IMR-90 (cell line): Measurements from ENCODE around the gene GPC6. TPM values are rescaled to one million over a fixed set of nuclear protein-coding genes. Genes with fewer than 3 reads are reported as not detected.

Experiments
- ATAC-seq: fragments of 200-7000 bp; cut with Tn5 transposase; 2 replicates; pipeline ENCODE4 v1.9.1; 2020; ENCODE audit warnings: low read depth, mild to moderate bottlenecking, moderate library complexity
- BruUV-seq: library from RNA; stranded (reverse); fragments of 400-500 nt; replicated peaks from 2 replicates; lab custom pipeline; 2021; lab: Mats Ljungman, UMichigan
- CTCF ChIA-PET: fragments of 300-600 bp; formaldehyde crosslinking; extraction: SDS; loops from one replicate; lab custom pipeline; 2021; ENCODE audit warnings: antibody characterized with exemption; lab: Yijun Ruan, JAX
- POLR2A ChIA-PET: fragments of 300-600 bp; sonication (Branson Sonifier 250); formaldehyde crosslinking; loops from one replicate; lab custom pipeline; 2022; ENCODE audit warnings: antibody characterized with exemption; ENCODE audit not compliant: unreplicated experiment; lab: Charles Lee
- DNase-seq: peaks from one replicate; pipeline ENCODE4 v3.0.0; 2013
- H2AFZ ChIP-seq: replicated peaks from 2 replicates; pipeline ENCODE3; 2013; ENCODE audit warnings: low read length, mild to moderate bottlenecking; ENCODE audit not compliant: poor library complexity
- H2AK5ac ChIP-seq: 2 replicates; pipeline ENCODE4 v1.6.1; 2013; ENCODE audit warnings: low read depth, low read length, inconsistent platforms
- H2AK9ac ChIP-seq: replicated peaks from 2 replicates; pipeline ENCODE3; 2013; ENCODE audit warnings: mild to moderate bottlenecking, low read depth, low read length, moderate library complexity; ENCODE audit not compliant: poor library complexity
- H2BK120ac ChIP-seq: 2 replicates; pipeline ENCODE4 v1.6.1; 2013; ENCODE audit warnings: low read depth, low read length, inconsistent platforms
- H2BK15ac ChIP-seq: 3 replicates; pipeline ENCODE4 v1.6.1; 2013; ENCODE audit warnings: low read depth, low read length, inconsistent platforms
- H2BK20ac ChIP-seq: 2 replicates; pipeline ENCODE4 v1.6.1; 2013; ENCODE audit warnings: low read depth, mild to moderate bottlenecking, inconsistent platforms, low read length, moderate library complexity
- H2BK5ac ChIP-seq: 2 replicates; pipeline ENCODE4 v1.6.1; 2013; ENCODE audit warnings: mild to moderate bottlenecking, low read depth, low read length, inconsistent platforms; ENCODE audit not compliant: poor library complexity, severe bottlenecking
- H3K14ac ChIP-seq: replicated peaks from 2 replicates; pipeline ENCODE4 v1.6.1; 2013; ENCODE audit warnings: low read depth, low read length, inconsistent platforms
- H3K18ac ChIP-seq: 2 replicates; pipeline ENCODE4 v1.6.1; 2013; ENCODE audit warnings: low read depth, low read length, control low read depth
- H3K23ac ChIP-seq: 2 replicates; pipeline ENCODE4 v1.6.1; 2013; ENCODE audit warnings: low read depth, low read length, inconsistent platforms
- H3K27ac ChIP-seq: 2 replicates; pipeline ENCODE4 v1.5.1; 2013; ENCODE audit warnings: mild to moderate bottlenecking, control low read depth, low read length; ENCODE audit not compliant: insufficient read depth
- H3K27me3 ChIP-seq: 2 replicates; pipeline ENCODE4 v1.6.1; 2013; ENCODE audit warnings: low read length; ENCODE audit not compliant: control insufficient read depth, insufficient read depth
- H3K36me3 ChIP-seq: 2 replicates; pipeline ENCODE4 v1.6.1; 2013; ENCODE audit warnings: low read length, mixed read lengths; ENCODE audit not compliant: control insufficient read depth, insufficient read depth
- H3K4ac ChIP-seq: 2 replicates; pipeline ENCODE4 v1.6.1; 2013; ENCODE audit warnings: low read depth, low read length, inconsistent platforms
- H3K4me1 ChIP-seq: 2 replicates; pipeline ENCODE4 v1.6.1; 2013; ENCODE audit warnings: low read length, mixed read lengths; ENCODE audit not compliant: control insufficient read depth, insufficient read depth
- H3K4me2 ChIP-seq: 2 replicates; pipeline ENCODE4 v1.6.1; 2013; ENCODE audit warnings: low read depth, mild to moderate bottlenecking, control low read depth, low read length, moderate library complexity
- H3K4me3 ChIP-seq: 2 replicates; pipeline ENCODE4 v1.5.1; 2013; ENCODE audit warnings: low read depth, mild to moderate bottlenecking, control low read depth, low read length, moderate library complexity; ENCODE audit not compliant: insufficient read depth
- H3K56ac ChIP-seq: 2 replicates; pipeline ENCODE4 v1.6.1; 2013; ENCODE audit warnings: low read length, inconsistent platforms; ENCODE audit not compliant: insufficient read depth; ENCODE audit errors: extremely low read depth
- H3K79me1 ChIP-seq, 2 experiments: 2 replicates each; pipeline ENCODE4 v1.6.1; 2013; ENCODE audit warnings: low read length in 2 of 2, inconsistent platforms in 1 of 2, low read depth in 1 of 2
- H3K9ac ChIP-seq: 2 replicates; pipeline ENCODE4 v1.6.1; 2013; ENCODE audit warnings: low read depth, low read length, control low read depth
- H3K9me1 ChIP-seq: 2 replicates; pipeline ENCODE4 v1.6.1; 2013; ENCODE audit warnings: low read length, inconsistent platforms; ENCODE audit not compliant: insufficient read depth
- H3K9me3 ChIP-seq: 2 replicates; pipeline ENCODE4 v1.6.1; 2013; ENCODE audit warnings: low read length; ENCODE audit not compliant: control insufficient read depth, insufficient read depth
- H4K20me1 ChIP-seq: 2 replicates; pipeline ENCODE4 v1.6.1; 2013; ENCODE audit warnings: low read length, inconsistent platforms; ENCODE audit not compliant: insufficient read depth
- H4K5ac ChIP-seq: 2 replicates; pipeline ENCODE4 v1.6.1; 2013; ENCODE audit warnings: mild to moderate bottlenecking, low read depth, low read length, control low read depth
- H4K8ac ChIP-seq, 2 experiments: 2 replicates each; pipeline ENCODE4 v1.6.1; 2013; ENCODE audit warnings: low read depth in 2 of 2, low read length in 2 of 2, control low read depth in 1 of 2, inconsistent platforms in 1 of 2
- H4K91ac ChIP-seq: 2 replicates; pipeline ENCODE4 v1.6.1; 2013; ENCODE audit warnings: low read depth, low read length, inconsistent platforms; ENCODE audit not compliant: insufficient read depth
- CTCF ChIP-seq: conservative IDR thresholded peaks from 2 replicates; pipeline ENCODE4 v1.5.1; 2012; ENCODE audit warnings: mild to moderate bottlenecking, low read depth, low read length, improper control_type of control experiment
- FOS ChIP-seq: fragments of 150-350 bp; IDR thresholded peaks from 2 replicates; pipeline ENCODE4 v1.6.1; 2016; ENCODE audit warnings: low read depth, low read length
- SMC3 ChIP-seq: fragments of 150-350 bp; IDR thresholded peaks from 2 replicates; pipeline ENCODE4 v1.6.1; 2016; ENCODE audit warnings: low read depth, mild to moderate bottlenecking, antibody characterized with exemption, low read length, moderate library complexity
- WGBS, 2 experiments: methylation state at CpG; one replicate each; pipeline versions ENCODE4 v1.1.5 to v1.1.7; 2013; ENCODE audit warnings: missing lambda C conversion rate in 2 of 2; ENCODE audit not compliant: insufficient read length in 1 of 2; ENCODE audit errors: extremely low coverage in 2 of 2; 5-methylcytosine and 5-hydroxymethylcytosine counted together
- dilution Hi-C: fragments of 300-500 bp; cut with HindIII; formaldehyde crosslinking; loops from one replicate; pipeline ENCODE4 v1.14.3; 2018; ENCODE audit warnings: low sequenced_read_pairs; ENCODE audit not compliant: unreplicated experiment
- in situ Hi-C: fragments of 300-500 bp; cut with MboI; formaldehyde crosslinking; loops from 3 replicates; pipeline ENCODE4 v1.14.3; 2019; ENCODE audit warnings: low sequenced_read_pairs, inconsistent platforms, mixed read lengths
- intact Hi-C: fragments of 100-400 bp; cut with micrococcal nuclease; formaldehyde crosslinking; loops from 2 replicates; pipeline ENCODE4 v1.10.0; 2022
- polyA plus RNA-seq, 3 experiments: library from polyadenylated mRNA; depleted of rRNA; stranded (reverse); fragments of >200 nt; gene quantifications; 2 replicates each; pipeline ENCODE4 v1.2.3, GENCODE V29; 2012; ENCODE audit warnings: low replicate concordance in 1 of 3
- total RNA-seq: library from RNA; depleted of rRNA; stranded (reverse); fragments of >200 nt; gene quantifications from 2 replicates; pipeline ENCODE4 v1.2.3, GENCODE V29; 2012

Gene GPC6
- total and polyA plus RNA-seq, 2 of the 4 experiments (the other 2 are of a cell fraction), result 14.9 to 39.4 TPM

- H3K4me3 ChIP-seq, result no peak overlapping the region
- no peak overlapping the region for H3K9ac ChIP-seq
- H4K5ac ChIP-seq, result no peak overlapping the region
- no peak overlapping the region for H3K14ac ChIP-seq
- WGBS, 2 experiments, result 100% methylated on average over 1 of the region's 1 CpG; no CpG with 5 or more reads in 1 of the 2 experiments
- no peaks in the 10 kb centered on the region for H3K27me3 ChIP-seq
- dilution Hi-C loops, result no loop called here
- no peaks in the 10 kb centered on the region for H4K20me1 ChIP-seq
- TF ChIP-seq SMC3 (no peak), FOS (no peak), CTCF (no peak)
- H2BK120ac ChIP-seq, result no peak overlapping the region
- CTCF ChIA-PET, result no interaction called here
- intact Hi-C loops, result no loop called here
- H2AK9ac ChIP-seq, result no peak overlapping the region
- DNase-seq (no peak), ATAC-seq (no peak)
- H3K4me2 ChIP-seq, result no peak overlapping the region
- BruUV-seq, result no TSS peak
- no peak overlapping the region; the same call in 1 of the 2 replicates for H2BK20ac ChIP-seq
- no peak overlapping the region for H2AFZ ChIP-seq
- in situ Hi-C loops, result no loop called here
- H2AK5ac ChIP-seq, result no peak overlapping the region
- no peak overlapping the region for H3K4ac ChIP-seq
- no peak overlapping the region for H3K56ac ChIP-seq
- no peak overlapping the region for H2BK5ac ChIP-seq
- H4K8ac ChIP-seq, result no peak overlapping the region
- no peaks in the 10 kb centered on the region for H3K36me3 ChIP-seq
- H3K27ac ChIP-seq, result no peak overlapping the region
- no peak overlapping the region for H4K91ac ChIP-seq
- H3K9me1 ChIP-seq, result no peaks in the 10 kb centered on the region
- no peak overlapping the region for H3K18ac ChIP-seq
- H3K79me1 ChIP-seq, result no peaks in the 10 kb centered on the region
- 0 out of 3 replicates have a peak overlapping the region, but pooled peaks have one; percentile 44 for H2BK15ac ChIP-seq
- peaks cover 2% of the 10 kb centered on the region; the same call in 1 of the 2 replicates for H3K4me1 ChIP-seq
- no peaks in the 10 kb centered on the region for H3K9me3 ChIP-seq
- POLR2A ChIA-PET, result no interaction called here
- no peak overlapping the region for H3K23ac ChIP-seq
These were observed 887.6 kb downstream of the GPC6 start for GRCh38 chr13:94114166-94114565.
